Right kidney (tissue), 1 donor: ENCODE measurements around the gene ABCC10.
"Not testable (repeated sequence)": the region's sequence is repeated elsewhere in the genome, so short reads cannot be mapped to it uniquely, and the experiment has no call there.

Experiments used
- DNase-seq: peaks from one replicate; pipeline ENCODE4 v3.0.0-alpha.2; 2016

ABCC10 gene

GRCh38 chr6:43447604-43448003 is 20.3 kb downstream of the ABCC10 start:
- no peak for DNase-seq

- no peak for DNase-seq
Measured at GRCh38 chr6:43448916-43449315, 21.6 kb downstream of the ABCC10 start.

GRCh38 chr6:43450699-43451131 is 23.4 kb downstream of the ABCC10 start:
- DNase-seq: no peak

GRCh38 chr6:43451348-43451747 is 24.0 kb downstream of the ABCC10 start:
- no peak for DNase-seq

DNA sequence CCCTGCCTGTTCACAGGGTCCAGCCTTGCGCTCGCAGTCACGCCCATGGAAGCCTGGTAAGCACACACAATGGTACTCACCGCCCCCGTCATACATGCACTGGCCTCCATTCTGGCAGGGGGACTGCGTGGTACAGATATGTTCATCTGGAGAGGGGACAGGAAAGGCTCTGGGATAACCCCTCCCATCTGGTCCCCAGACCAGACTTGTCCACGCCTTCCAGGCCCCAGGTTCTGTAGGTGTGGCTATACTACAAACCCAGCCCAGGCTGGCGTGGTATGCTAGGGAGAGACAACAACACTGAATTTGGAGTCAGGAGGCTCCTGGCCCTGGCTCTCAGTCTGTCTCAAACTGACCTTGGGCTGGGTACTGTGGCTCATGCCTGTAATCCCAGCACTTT is 24.6 kb downstream of the ABCC10 start:
- DNase-seq: no peak

GRCh38 chr6:43452896-43453295 is 25.6 kb downstream of the ABCC10 start:
- no peak for DNase-seq

DNA sequence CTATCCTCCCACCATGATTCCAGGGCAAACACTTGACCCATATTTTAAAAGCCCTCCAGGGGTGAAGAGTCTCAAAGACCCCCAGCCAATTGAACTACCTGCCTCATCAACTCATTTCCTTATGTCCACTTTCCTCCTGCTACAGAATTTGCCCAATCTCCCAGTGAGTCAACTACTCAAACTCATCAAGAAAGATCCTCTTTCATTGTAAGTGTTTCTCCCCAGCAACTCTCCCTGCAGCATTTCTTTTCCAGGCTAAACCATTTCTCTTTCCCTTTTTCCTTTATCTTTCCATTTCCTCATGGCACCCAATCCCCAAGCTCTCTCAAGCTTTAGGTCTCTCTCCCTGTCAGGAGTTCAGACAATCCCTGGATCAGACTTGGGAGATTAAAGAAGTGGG is 26.5 kb downstream of the ABCC10 start:
- DNase-seq: no peak

DNA sequence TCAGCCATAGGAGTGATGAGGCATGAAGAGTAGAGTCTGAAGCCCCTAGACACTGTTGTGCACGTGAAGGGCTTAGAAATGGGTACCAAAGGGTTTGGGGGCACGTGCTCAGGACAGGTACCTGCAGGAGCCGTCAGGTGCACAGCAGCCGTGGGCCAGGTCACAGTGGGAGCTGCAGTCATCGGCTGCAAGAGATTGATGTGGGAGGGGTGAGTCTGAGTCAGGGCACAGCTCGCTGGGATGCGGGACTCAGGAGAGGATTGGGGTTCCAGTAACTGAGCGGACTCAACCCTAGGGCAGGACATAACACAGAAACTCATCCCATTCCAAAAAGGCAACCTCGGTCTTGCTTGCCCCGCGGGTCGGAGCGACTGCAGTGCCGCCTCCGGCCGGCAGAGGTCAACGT is 27.0 kb downstream of the ABCC10 start:
- no peak for DNase-seq

- DNase-seq: peak; percentile 82
Measured at GRCh38 chr6:43454696-43455530, 27.6 kb downstream of the ABCC10 start.

GRCh38 chr6:43455531-43456428 is 28.4 kb downstream of the ABCC10 start, which contains the start of gene DLK2:
Gene DLK2, minus strand, starts transcription at chr6:43455548. Its CDS starts 723 bp downstream, at chr6:43454825.
- peak; percentile 48 for DNase-seq

GRCh38 chr6:43457643-43458042 is 30.3 kb downstream of the ABCC10 start:
- no peak for DNase-seq

GRCh38 chr6:43458154-43458553 is 30.8 kb downstream of the ABCC10 start:
- not testable (repeated sequence) for DNase-seq

- no peak for DNase-seq
Measured at GRCh38 chr6:43459535-43459934, 32.2 kb downstream of the ABCC10 start.

- no peak for DNase-seq
Measured at GRCh38 chr6:43460032-43460431, 32.7 kb downstream of the ABCC10 start.

GRCh38 chr6:43461936-43462335 is 34.6 kb downstream of the ABCC10 start:
- DNase-seq: no peak

DNA sequence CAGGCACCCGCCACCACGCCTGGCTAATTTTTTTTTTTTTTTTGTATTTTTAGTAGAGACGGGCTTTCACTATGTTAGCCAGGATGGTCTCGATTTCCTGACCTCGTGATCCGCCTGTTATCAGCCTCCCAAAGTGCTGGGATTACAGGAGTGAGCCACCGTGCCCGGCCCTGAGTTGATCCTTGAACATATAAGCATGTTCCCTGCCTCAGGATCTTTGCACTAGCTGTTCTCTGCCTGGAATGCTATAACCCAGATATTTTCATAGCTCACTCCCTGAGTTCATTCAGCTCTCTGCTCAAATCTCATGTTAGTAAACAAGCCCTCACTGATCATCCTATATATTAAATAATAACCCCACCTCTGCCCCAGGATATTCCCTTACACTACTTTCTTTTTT is 37.0 kb downstream of the ABCC10 start:
- no peak for DNase-seq

GRCh38 chr6:43465948-43466347 is 38.6 kb downstream of the ABCC10 start:
- no peak for DNase-seq

- DNase-seq: not testable (repeated sequence)
Measured at GRCh38 chr6:43467265-43467664, 39.9 kb downstream of the ABCC10 start.

GRCh38 chr6:43467752-43468151 is 40.4 kb downstream of the ABCC10 start:
- DNase-seq: no peak

DNA sequence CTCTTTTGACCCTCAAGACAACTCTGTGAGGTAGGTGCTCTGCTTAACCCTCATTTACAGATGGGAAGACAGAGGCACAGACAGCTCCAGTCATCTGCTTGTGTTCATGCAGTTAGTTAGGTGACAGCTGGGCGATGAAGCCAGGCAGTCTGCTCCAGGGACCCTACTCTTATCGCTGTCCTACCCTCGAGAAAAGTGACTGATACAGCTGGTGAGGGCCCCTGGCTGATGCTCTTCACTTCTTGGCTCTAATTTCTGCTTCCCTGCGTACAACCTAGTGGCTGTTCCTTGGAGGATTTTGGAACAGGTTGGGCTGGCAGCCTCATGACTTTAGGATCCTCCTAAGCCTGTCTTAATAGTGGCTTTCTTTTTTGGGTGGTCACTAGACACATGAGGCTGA is 40.9 kb downstream of the ABCC10 start:
- DNase-seq: no peak

GRCh38 chr6:43468748-43469681 is 41.7 kb downstream of the ABCC10 start:
- DNase-seq: no peak

DNA sequence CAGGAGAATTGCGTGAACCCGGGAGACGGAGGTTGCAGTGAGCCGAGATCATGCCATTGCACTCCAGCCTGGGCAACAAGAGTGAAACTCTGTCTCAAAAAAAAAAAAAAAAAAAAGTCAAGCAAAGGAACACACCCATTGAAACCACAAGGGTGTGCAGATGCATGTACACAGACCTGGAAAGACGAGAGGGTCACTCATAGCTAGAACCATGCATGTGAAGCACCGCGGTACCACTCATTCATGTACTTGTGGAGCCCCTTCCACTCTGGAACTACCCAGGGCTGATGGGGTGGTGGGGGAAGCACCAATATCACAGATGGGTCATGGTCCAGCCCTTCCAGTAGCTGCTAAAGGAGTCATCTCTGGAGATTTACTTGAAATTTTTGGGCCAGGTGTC is 42.6 kb downstream of the ABCC10 start:
- no peak for DNase-seq
